GM19240 (cell line): ENCODE results near the gene MYBBP1A.

Source experiments
- DNase-seq: peaks from one replicate; pipeline ENCODE4 v3.0.0; 2011; ENCODE audit warnings: low spot score; ENCODE audit not compliant: insufficient read length

Gene MYBBP1A

GRCh38 chr17:4573669-4574068 is 18.5 kb upstream of the MYBBP1A start:
- DNase-seq = no peak

DNA sequence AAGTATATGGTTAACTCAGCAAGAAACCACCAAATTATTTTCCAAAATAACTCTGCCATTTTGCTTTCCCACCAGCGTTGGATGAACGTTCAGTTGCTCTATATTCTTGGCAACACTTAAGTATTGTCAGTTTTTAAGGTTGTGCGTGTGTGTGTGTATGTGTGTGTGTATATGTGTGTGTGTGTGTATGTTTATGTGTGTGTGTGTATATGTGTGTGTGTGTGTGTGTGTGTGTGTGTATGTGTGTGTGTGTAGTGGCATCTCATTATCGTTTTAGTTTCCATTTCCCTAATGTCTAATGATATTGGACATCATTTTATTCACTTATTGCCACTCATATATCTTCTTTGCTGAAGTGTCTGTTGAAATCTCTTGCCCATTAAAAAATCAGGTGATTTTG is 17.9 kb upstream of the MYBBP1A start:
- DNase-seq = no peak

DNA sequence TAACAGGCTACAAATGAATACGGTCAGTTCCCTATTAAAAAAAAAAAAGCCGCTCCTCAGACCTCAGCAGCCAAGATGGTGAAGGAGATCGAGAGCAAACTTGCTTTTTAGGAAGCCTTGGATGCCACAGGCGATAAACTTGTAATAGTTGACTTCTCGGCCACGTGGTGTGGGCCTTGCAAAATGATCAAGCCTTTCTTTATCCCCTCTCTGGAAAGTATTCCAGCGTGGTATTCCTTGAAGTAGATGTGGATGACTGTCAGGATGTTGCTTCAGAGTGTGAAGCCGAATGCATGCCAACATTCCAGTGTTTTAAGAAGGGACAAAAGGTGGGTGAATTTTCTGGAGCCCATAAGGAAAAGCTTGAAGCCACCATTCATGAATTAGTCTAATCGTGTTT is 16.9 kb upstream of the MYBBP1A start:
- DNase-seq = no peak

GRCh38 chr17:4569591-4569990 is 14.4 kb upstream of the MYBBP1A start:
- no peak for DNase-seq

- DNase-seq = peak; percentile 63
Observed at GRCh38 chr17:4566785-4567184, 11.6 kb upstream of the MYBBP1A start.

GRCh38 chr17:4565209-4566141 is 10.3 kb upstream of the MYBBP1A start:
- peak; percentile 61 for DNase-seq

DNA sequence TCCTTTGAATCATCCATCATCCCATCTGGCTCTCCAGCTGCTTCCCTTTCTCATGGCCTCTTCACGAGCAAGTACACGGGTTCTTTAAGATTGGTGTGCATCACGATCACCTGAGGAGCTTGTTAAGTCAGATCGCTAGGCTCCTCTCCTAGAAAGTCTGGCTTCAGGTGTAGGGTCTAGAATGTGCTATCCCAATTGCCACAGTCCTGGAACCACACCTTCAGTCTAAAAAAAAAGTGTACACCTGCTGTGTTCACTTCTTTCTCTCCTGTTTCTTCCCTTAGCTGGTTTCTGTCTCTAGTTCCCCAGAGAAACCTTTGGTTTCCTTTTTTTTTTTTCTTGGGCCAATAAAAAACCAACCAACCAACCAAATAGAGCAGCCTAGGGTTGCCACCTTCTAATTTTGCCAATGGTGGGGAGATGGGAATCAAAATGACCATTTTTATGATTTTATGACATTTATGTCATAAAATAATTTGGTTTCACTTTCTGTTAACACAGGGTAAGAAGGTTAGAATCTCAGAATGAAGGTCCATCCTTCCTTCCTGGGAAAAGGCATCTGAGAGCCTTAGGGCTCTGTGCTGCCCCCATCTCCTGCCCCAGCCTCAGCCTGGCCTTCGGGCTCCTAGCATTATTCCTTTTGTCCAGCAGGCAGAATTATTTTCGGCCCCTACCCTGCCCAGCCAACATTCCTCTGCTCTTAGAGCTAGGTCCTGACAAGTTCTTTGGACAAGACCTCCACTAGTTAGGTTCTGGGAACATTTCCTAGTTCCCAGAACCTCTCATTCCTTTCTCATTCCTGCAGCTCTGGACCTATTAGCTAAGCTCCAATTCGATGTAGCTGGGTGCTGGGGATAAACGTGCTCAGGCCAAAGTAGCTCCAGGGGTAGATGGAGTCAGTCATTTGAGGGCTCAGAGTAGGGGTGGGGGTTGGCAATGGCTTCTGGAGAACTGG is 7.1 kb upstream of the MYBBP1A start:
- no peak for DNase-seq

GRCh38 chr17:4560837-4561256 is 5.7 kb upstream of the MYBBP1A start:
- DNase-seq = no peak

DNA sequence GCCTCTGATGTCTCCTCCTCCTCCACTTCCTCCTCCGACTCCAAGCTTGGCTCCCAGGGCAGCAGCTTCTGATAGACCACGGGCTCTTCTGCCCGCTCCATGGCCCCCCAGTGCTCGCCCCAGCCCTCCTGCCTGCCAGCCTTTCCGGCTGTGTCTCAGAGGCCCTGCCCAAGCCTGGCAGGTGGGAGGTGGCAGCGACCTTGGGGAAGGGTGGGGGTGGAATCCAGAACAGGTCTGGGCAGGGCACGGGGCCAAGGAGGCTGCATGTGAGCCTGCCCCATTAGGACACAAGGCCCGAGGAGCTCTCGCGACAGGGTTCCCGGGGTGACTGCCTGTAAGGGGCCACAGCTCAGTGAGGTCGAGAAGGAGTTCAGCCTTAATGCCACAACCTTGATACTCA is 5.2 kb upstream of the MYBBP1A start, which contains the start of gene GGT6:
GGT6 (minus strand) TSS at position 157 of the 400 bp plus-strand sequence; CDS start at position 101, 56 bp downstream.
- DNase-seq = no peak

GRCh38 chr17:4559966-4560365 is 4.8 kb upstream of the MYBBP1A start:
- no peak for DNase-seq

DNA sequence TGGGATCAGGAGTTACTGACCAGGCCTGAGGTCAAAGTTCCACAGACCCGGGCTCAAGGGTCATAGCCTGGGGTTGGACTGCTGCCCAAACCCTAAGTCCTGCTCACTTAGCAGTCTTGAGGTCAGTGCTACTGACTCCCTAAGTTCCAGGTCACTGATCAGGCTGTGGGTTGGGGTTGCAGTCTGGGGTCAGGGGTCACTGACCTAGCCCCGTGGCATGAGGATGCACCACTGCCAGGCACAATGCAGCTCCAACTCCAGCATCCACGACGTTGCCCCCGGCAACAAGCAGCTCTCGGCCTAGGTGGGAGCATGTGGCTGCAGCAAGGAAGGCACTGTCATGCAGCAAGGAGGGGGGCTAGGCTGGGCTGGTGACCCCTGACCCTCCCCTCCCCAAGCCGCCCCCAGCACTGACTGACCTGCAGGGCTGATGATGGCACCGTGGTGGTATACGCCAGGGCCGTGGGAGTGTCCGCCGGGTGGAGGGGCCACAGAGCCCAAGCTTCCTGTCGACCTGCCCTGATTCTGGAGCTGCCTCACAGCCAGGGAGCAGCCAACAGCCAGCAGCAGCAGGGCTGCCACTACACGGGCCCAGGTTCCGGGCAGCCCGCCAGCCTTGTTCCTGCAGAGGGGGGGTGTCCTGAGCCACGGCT is 4.1 kb upstream of the MYBBP1A start:
- DNase-seq = no peak

- no peak for DNase-seq
Observed at GRCh38 chr17:4558347-4558971, 3.3 kb upstream of the MYBBP1A start.

DNA sequence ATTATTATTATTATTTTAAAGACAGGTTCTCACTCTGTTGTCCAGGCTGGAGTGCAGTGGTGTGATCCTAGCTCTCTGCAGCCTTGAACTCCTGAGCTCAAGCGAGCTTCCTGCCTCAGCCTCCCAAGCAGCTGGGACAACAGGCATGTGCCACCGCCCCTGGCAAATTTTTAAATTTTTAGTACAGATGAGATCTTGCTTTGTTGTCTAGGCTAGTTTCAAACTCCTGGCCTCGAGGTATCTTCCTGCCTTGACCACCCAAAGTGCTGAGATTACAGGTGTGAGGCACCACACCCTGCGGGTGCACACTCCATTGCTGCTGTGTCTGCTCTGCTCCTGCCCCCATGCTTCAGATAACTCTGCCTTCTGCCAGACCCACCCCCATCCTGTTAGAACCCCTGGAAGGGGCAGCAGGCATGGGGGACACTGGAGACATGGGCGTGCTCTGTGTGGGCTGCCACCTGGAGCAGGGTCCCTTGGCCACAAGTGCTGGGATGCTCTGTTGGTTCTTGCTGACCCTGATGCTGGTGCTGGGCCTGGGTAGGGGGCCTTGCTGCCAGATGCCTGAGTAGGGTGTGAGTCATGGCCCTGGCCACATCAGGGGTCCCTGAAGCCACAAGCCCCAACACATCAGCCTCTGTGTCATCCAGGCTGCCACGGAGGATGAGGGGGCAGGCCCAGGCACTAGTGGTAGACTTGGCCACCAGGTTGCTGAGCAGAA is 2.6 kb upstream of the MYBBP1A start:
- no peak for DNase-seq

- DNase-seq = no peak
Observed at GRCh38 chr17:4556996-4557395, 1.8 kb upstream of the MYBBP1A start.

- no peak for DNase-seq
Observed at GRCh38 chr17:4555873-4556759, 932 bp upstream of the MYBBP1A start.

- no peak for DNase-seq
Observed at GRCh38 chr17:4554441-4554996, 665 bp downstream of the MYBBP1A start.

- no peak for DNase-seq
Observed at GRCh38 chr17:4553669-4554068, 1.5 kb downstream of the MYBBP1A start.

- DNase-seq = no peak
Observed at GRCh38 chr17:4551796-4552525, 3.2 kb downstream of the MYBBP1A start.
